Astrocyte (in vitro differentiated cells and primary cell): ENCODE measurements around the gene TPST2. TPM values are rescaled to one million over a fixed set of nuclear protein-coding genes. Genes with fewer than 3 reads are reported as not detected.

Source experiments
- DNase-seq: peaks from one replicate; pipeline ENCODE4 v3.0.0-alpha.2; 2010; ENCODE audit warnings: low read depth
- FAIRE-seq: peaks from 2 replicates; lab custom pipeline; 2011; peaks lifted over from hg19 to GRCh38; lab: Jason Lieb, UNC
- H2AFZ ChIP-seq: 2 replicates; pipeline ENCODE4 v1.6.0; 2012; ENCODE audit warnings: low read depth, low read length, inconsistent platforms
- H3K27ac ChIP-seq: 2 replicates; pipeline ENCODE4 v1.5.1; 2011; ENCODE audit warnings: low read depth, low read length, inconsistent platforms
- H3K27me3 ChIP-seq: 2 replicates; pipeline ENCODE4 v1.6.0; 2011; ENCODE audit warnings: low read length, inconsistent platforms; ENCODE audit not compliant: insufficient read depth
- H3K36me3 ChIP-seq: 2 replicates; pipeline ENCODE4 v1.5.1; 2011; ENCODE audit warnings: low read length, inconsistent platforms; ENCODE audit not compliant: insufficient read depth
- H3K4me1 ChIP-seq: 2 replicates; pipeline ENCODE4 v1.5.1; 2011; ENCODE audit warnings: low read length, inconsistent platforms; ENCODE audit not compliant: insufficient read depth
- H3K4me2 ChIP-seq: 2 replicates; pipeline ENCODE4 v1.6.0; 2012; ENCODE audit warnings: low read length, inconsistent platforms
- H3K4me3 ChIP-seq: 2 replicates; pipeline ENCODE4 v1.5.1; 2011; ENCODE audit warnings: low read depth, mild to moderate bottlenecking, low read length, inconsistent platforms; ENCODE audit not compliant: insufficient read depth
- H3K79me2 ChIP-seq: 2 replicates; pipeline ENCODE4 v1.6.0; 2012; ENCODE audit warnings: mild to moderate bottlenecking, low read length, inconsistent platforms; ENCODE audit not compliant: insufficient read depth
- H3K9ac ChIP-seq: 2 replicates; pipeline ENCODE4 v1.6.0; 2012; ENCODE audit warnings: mild to moderate bottlenecking, low read length, inconsistent platforms
- H3K9me3 ChIP-seq: 2 replicates; pipeline ENCODE4 v1.5.1; 2012; ENCODE audit warnings: low read depth, mild to moderate bottlenecking, low read length, inconsistent platforms; ENCODE audit not compliant: insufficient read depth
- H4K20me1 ChIP-seq: 2 replicates; pipeline ENCODE4 v1.6.0; 2012; ENCODE audit warnings: low read length, inconsistent platforms; ENCODE audit not compliant: insufficient read depth
- H3K27ac Mint-ChIP-seq: one replicate; pipeline ENCODE4 v1.8.0; 2021; ENCODE audit warnings: mild to moderate bottlenecking, mixed read lengths; ENCODE audit not compliant: unreplicated experiment
- H3K27me3 Mint-ChIP-seq: one replicate; pipeline ENCODE4 v1.8.0; 2021; ENCODE audit warnings: low read depth, mixed read lengths; ENCODE audit not compliant: unreplicated experiment
- H3K36me3 Mint-ChIP-seq: one replicate; pipeline ENCODE4 v1.8.0; 2021; ENCODE audit warnings: low read depth, mixed read lengths; ENCODE audit not compliant: unreplicated experiment
- H3K4me1 Mint-ChIP-seq: one replicate; pipeline ENCODE4 v1.8.0; 2021; ENCODE audit warnings: low read depth, mixed read lengths; ENCODE audit not compliant: unreplicated experiment
- H3K4me3 Mint-ChIP-seq: one replicate; pipeline ENCODE4 v1.8.0; 2021; ENCODE audit warnings: mild to moderate bottlenecking, moderate library complexity, mixed read lengths; ENCODE audit not compliant: unreplicated experiment
- H3K9me3 Mint-ChIP-seq: one replicate; pipeline ENCODE4 v1.8.0; 2021; ENCODE audit warnings: mild to moderate bottlenecking, mixed read lengths; ENCODE audit not compliant: unreplicated experiment
- CTCF ChIP-seq: IDR thresholded peaks from 2 replicates; pipeline ENCODE4 v1.5.1; 2011; ENCODE audit warnings: low read depth, mild to moderate bottlenecking, inconsistent platforms, low read length, moderate library complexity; ENCODE audit not compliant: insufficient read depth
- EZH2 ChIP-seq: IDR thresholded peaks from 2 replicates; pipeline ENCODE4 v1.6.1; 2012; ENCODE audit warnings: mild to moderate bottlenecking, low read length, inconsistent platforms; ENCODE audit not compliant: insufficient read depth
- total RNA-seq: library from RNA; stranded (reverse); gene quantifications from 2 replicates; pipeline ENCODE4 v1.2.1, GENCODE V29; 2021

TPST2 gene
- total RNA-seq, 1 donor from 2014 or later, result 55.7 TPM

GRCh38 chr22:26619510-26619909 is 29.6 kb upstream of the TPST2 start:
- Histone ChIP-seq H3K79me2 (no peaks in the 10 kb centered on the region), H4K20me1 (no peaks in the 10 kb centered on the region), H3K4me1 (peaks cover 5% of the 10 kb centered on the region), H3K36me3 (no peaks in the 10 kb centered on the region), H3K27ac (no peak overlapping the region), H3K9ac (no peak overlapping the region), H3K27me3 (peaks cover 3% of the 10 kb centered on the region), H2AFZ (no peak overlapping the region), H3K9me3 (no peaks in the 10 kb centered on the region), H3K4me2 (no peak overlapping the region), H3K4me3 (no peak overlapping the region)
- Mint-ChIP-seq H3K9me3 (peaks cover 3% of the 10 kb centered on the region), H3K27ac (no peak overlapping the region), H3K4me3 (no peak overlapping the region), H3K36me3 (no peaks in the 10 kb centered on the region), H3K27me3 (peaks cover 26% of the 10 kb centered on the region), H3K4me1 (peaks cover 9% of the 10 kb centered on the region)
- no peak for TF ChIP-seq EZH2
- no peak for TF ChIP-seq CTCF
- no peak for DNase-seq
- FAIRE-seq, result no peak

- DNase-seq (no peak), FAIRE-seq (no peak)
- Histone ChIP-seq H3K9me3 (no peaks in the 10 kb centered on the region), H3K4me3 (no peak overlapping the region), H2AFZ (no peak overlapping the region), H3K4me2 (no peak overlapping the region), H3K36me3 (no peaks in the 10 kb centered on the region), H3K79me2 (no peaks in the 10 kb centered on the region), H3K4me1 (peaks cover 5% of the 10 kb centered on the region), H3K27me3 (peaks cover 2% of the 10 kb centered on the region), H3K27ac (no peak overlapping the region), H4K20me1 (no peaks in the 10 kb centered on the region), H3K9ac (no peak overlapping the region)
- Mint-ChIP-seq H3K36me3 (no peaks in the 10 kb centered on the region), H3K4me1 (peaks cover 12% of the 10 kb centered on the region), H3K9me3 (no peaks in the 10 kb centered on the region), H3K4me3 (no peak overlapping the region), H3K27ac (no peak overlapping the region), H3K27me3 (peaks cover 34% of the 10 kb centered on the region)
- TF ChIP-seq CTCF, result no peak
- TF ChIP-seq EZH2, result no peak
Observed at GRCh38 chr22:26618455-26618854, 28.5 kb upstream of the TPST2 start.

- no peak within 1 kb of the TSS for H3K27ac ChIP-seq
- no peaks in the 10 kb centered on the region for H3K9me3 ChIP-seq
- peaks cover 38% of the 10 kb centered on the region for H3K27me3 Mint-ChIP-seq
- peaks cover 2% of the 10 kb centered on the region for H3K27me3 ChIP-seq
- no peaks in the 10 kb centered on the region for H4K20me1 ChIP-seq
- DNase-seq (no peak), FAIRE-seq (no peak)
- H3K4me2 ChIP-seq, result no peak within 1 kb of the TSS
- peaks cover 3% of the 10 kb centered on the region for H3K36me3 Mint-ChIP-seq
- H2AFZ ChIP-seq, result no peak within 1 kb of the TSS
- peaks cover 12% of the 10 kb centered on the region for H3K4me1 Mint-ChIP-seq
- H3K27ac Mint-ChIP-seq, result peak within 1 kb of the TSS; percentile 47
- peaks cover 5% of the 10 kb centered on the region for H3K4me1 ChIP-seq
- H3K4me3 Mint-ChIP-seq, result no peak within 1 kb of the TSS
- H3K4me3 ChIP-seq, result no peak within 1 kb of the TSS
- no peaks in the 10 kb centered on the region for H3K79me2 ChIP-seq
- peak within 1 kb of the TSS; percentile 8 for H3K9ac ChIP-seq
- no peaks in the 10 kb centered on the region for H3K9me3 Mint-ChIP-seq
- H3K36me3 ChIP-seq, result no peaks in the 10 kb centered on the region
- TF ChIP-seq EZH2, result no peak
- TF ChIP-seq CTCF, result no peak
Observed at GRCh38 chr22:26617271-26618199, 27.6 kb upstream of the TPST2 start, which contains the start of gene CRYBB1. Gene CRYBB1, minus strand, starts transcription at chr22:26618027. Its CDS starts 1,708 bp downstream, at chr22:26616319.
